Sigmoid colon (tissue), 4 donors: ENCODE measurements around the gene TPO.

ENCODE experiments used
- CTCF ChIP-seq, 4 experiments: fragments of 450-650 bp in 3 of 4; fragments of 200-600 bp in 1 of 4; IDR thresholded peaks; one replicate each; pipeline ENCODE4 v1.5.1; 2016 to 2019; ENCODE audit warnings: antibody characterized with exemption in 4 of 4, mild to moderate bottlenecking in 3 of 4, moderate library complexity in 2 of 4
- EP300 ChIP-seq, 4 donors: sonication (generic); formaldehyde crosslinking; IDR thresholded peaks; one replicate each; pipeline ENCODE4 v1.6.1; 2017; ENCODE audit warnings: antibody characterized with exemption in 4 of 4
- POLR2A ChIP-seq, 2 donors: fragments of 450-650 bp; IDR thresholded peaks; one replicate each; pipeline ENCODE4 v1.6.1; 2016; ENCODE audit warnings: antibody characterized with exemption in 2 of 2, mild to moderate bottlenecking in 2 of 2, moderate library complexity in 2 of 2

- TF ChIP-seq CTCF (IDR thresholded peaks at IDR 0.05) = no peak
- no peak for TF ChIP-seq POLR2A (IDR thresholded peaks at IDR 0.05)
- no peak for TF ChIP-seq EP300 (IDR thresholded peaks at IDR 0.05)
These were observed 34.7 kb downstream of the TPO start for GRCh38 chr2:1448009-1448408.
